PC-9 (cell line): Measurements from ENCODE around the gene CLEC11A.

Experiments
- EZH2 ChIP-seq: fragments of 200-600 bp; sonication (generic); IDR thresholded peaks from 2 replicates; pipeline ENCODE4 v1.8.0; 2017; ENCODE audit warnings: antibody characterized with exemption, low read depth
- TF ChIP-seq, protein P1 (sequence below): fragments of 200-600 bp; sonication (generic); conservative IDR thresholded peaks from 2 replicates; pipeline ENCODE4 v1.6.1; 2017; ENCODE audit warnings: mixed run types, antibody characterized with exemption, mild to moderate bottlenecking, moderate library complexity

DNA sequence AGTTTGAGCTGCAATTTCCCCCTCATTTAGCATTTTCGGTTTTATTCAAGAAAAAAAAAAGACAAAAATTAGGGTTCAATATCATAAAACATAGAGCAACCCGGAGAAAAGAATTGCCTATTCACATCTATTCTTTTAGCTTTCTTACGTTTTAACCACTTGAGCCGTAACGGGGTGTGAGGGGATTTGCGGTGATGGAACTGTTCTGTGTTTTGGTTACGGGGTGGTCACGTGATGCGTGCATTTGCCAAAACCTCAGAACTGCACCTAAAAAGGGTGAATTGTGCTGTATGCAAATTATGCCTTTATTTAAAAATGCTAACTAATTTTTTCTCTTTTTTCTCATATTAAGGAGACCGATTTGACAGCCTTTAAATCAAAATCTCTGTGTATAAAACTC is 22.1 kb downstream of the CLEC11A start:
- TF ChIP-seq, protein P1, sequence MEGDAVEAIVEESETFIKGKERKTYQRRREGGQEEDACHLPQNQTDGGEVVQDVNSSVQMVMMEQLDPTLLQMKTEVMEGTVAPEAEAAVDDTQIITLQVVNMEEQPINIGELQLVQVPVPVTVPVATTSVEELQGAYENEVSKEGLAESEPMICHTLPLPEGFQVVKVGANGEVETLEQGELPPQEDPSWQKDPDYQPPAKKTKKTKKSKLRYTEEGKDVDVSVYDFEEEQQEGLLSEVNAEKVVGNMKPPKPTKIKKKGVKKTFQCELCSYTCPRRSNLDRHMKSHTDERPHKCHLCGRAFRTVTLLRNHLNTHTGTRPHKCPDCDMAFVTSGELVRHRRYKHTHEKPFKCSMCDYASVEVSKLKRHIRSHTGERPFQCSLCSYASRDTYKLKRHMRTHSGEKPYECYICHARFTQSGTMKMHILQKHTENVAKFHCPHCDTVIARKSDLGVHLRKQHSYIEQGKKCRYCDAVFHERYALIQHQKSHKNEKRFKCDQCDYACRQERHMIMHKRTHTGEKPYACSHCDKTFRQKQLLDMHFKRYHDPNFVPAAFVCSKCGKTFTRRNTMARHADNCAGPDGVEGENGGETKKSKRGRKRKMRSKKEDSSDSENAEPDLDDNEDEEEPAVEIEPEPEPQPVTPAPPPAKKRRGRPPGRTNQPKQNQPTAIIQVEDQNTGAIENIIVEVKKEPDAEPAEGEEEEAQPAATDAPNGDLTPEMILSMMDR = no peak
- no peak for TF ChIP-seq EZH2
